OCI-LY7 (cell line): Measurements from ENCODE around the gene F9.

Experiments
- CTCF ChIP-seq: fragments of 200-600 bp; sonication (generic); conservative IDR thresholded peaks from 2 replicates; pipeline ENCODE4 v1.5.1; 2014; ENCODE audit warnings: mild to moderate bottlenecking, antibody characterized with exemption, low read length, moderate library complexity, mixed read lengths
- EZH2phosphoT487 ChIP-seq: fragments of 200-600 bp; sonication (generic); IDR thresholded peaks from 2 replicates; pipeline ENCODE4 v1.6.1; 2018; ENCODE audit warnings: low read depth, borderline replicate concordance, mild to moderate bottlenecking, mixed run types, antibody characterized with exemption, low read length, moderate library complexity, mixed read lengths

GRCh38 chrX:139596068-139596467 is 65.5 kb downstream of the F9 start:
- TF ChIP-seq CTCF (no peak), EZH2phosphoT487 (no peak)
